ENCODE measurements around the gene LRRC10.
"Not testable (repeated sequence)": the region's sequence is repeated elsewhere in the genome, so short reads cannot be mapped to it uniquely, and the experiment has no call there.

Gene LRRC10

DNA sequence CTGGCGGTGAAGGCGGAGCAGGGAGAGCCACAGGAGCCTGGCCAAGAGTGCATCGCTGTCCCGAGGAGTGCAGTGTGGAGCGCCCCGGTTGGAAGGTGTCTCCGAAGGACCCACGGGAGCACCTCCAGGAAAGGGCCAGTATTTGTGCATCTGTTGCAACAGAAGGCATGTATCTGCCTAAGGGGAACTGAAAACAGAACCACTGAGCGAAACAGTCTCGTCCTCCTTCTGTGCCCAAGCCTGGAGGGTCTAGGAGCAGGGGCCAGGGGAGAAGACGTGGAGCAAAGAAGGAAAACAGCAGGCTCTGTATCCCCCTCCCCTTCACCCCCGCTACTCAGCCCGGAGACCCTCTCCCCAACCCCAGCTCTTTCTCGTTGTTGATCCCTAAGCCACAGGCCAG, 5.3 kb upstream of the LRRC10 start:
- DNase-seq: no peak

DNA sequence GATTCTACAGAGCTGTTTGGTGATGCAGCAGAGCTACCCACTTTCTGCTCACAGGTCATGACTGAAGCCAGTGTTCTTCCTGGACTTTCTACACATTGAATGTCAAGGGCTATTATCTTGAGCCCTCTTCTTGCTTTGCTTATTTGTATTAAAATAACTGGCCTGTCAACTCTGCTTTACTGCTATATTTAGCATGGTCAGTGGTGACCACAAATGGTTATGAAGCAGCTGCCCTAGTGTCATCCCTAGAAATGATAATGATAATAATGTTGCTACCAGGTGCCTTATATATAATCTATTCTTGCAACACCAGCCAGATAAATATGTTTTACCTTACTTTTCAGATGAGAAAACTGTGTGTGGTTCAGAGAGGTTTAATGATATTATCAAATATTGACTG, 2.6 kb upstream of the LRRC10 start:
- DNase-seq: no peak

DNA sequence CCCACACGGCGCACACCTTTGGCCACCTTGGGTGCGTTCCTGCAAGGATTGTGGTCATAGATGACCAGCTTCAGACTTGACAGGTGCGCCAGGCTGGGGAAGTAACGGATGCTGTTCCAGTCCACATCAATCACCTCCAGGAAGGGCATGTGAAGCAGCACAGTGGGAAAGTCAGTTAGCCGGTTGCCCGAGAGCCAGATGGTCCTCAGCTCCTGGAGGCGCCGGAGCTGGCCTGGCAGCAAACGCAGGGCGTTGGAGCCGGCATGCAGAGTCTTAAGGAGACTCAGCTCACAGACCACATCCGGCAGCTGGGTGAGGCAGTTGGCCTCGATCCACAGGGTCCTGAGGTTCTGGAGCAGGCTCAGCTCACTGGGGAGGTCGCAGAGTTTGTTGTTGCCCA, 581 bp downstream of the LRRC10 start:
- no peak for DNase-seq

DNA sequence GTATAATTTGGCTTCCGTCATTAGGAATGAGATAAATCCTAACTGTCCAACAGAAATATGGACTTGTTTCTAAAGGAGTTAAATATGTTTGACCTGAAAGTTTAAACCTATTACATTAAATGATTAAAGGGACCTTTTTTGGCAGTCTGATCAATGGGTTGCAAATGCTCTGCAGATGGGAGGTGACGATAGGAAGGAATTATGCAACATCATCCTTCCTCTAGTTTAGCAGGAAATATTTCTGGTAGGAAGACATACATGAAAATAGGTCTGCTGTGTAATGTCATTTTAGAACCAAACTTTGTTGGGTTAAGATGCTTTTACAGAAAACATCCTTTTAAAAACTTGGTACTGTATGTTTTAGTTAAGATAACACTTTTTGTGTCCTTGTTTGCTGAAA, 2.6 kb downstream of the LRRC10 start:
- DNase-seq: no peak

DNA sequence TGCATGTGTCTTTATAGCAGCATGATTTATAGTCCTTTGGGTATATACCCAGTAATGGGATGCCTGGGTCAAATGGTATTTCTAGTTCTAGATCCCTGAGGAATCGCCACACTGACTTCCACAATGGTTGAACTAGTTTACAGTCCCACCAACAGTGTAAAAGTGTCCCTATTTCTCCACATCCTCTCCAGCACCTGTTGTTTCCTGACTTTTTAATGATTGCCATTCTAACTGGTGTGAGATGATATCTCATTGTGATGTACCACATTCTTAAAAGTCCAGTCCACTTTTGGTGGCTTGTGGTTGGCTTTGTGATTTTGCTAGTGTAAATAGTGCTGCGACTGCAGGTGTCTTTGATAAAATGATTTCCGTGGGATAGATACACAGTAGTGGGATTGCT, 6.4 kb downstream of the LRRC10 start:
- not testable (repeated sequence) for DNase-seq

DNA sequence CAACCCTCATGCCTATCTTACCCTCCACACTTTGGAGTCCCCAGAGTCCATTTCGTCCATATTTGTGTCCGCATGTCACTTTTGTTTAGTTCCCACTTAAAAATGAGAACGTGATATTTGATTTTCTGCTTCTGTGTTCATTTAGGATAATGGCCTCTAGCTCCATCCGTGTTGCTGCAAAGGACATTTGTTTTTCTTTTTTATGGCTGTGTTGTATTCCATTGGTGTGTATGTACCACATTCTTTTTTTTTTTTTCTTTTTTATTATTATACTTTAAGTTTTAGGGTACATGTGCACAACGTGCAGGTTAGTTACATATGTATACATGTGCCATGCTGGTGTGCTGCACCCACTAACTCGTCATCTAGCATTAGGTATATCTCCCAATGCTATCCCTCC, 7.2 kb downstream of the LRRC10 start:
- DNase-seq: not testable (repeated sequence)

DNA sequence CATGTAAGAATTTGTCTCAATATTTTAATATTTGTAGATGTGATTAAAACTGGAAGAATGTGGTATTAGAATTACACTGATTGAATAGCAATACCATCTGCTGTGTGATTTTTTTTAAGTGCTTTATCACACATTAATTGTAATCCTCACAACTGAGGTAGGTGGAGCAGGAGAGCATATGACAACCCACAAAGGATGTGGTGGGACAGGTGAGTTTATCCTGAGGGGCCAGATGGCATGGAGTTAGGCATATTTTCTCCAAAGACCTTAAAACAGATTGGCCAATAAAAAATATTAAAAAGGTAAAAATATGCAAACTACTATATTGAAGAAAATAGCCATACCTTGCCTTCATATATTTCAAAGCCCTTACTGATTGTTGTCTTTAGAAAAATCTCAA, 7.8 kb downstream of the LRRC10 start:
- DNase-seq: no peak

DNA sequence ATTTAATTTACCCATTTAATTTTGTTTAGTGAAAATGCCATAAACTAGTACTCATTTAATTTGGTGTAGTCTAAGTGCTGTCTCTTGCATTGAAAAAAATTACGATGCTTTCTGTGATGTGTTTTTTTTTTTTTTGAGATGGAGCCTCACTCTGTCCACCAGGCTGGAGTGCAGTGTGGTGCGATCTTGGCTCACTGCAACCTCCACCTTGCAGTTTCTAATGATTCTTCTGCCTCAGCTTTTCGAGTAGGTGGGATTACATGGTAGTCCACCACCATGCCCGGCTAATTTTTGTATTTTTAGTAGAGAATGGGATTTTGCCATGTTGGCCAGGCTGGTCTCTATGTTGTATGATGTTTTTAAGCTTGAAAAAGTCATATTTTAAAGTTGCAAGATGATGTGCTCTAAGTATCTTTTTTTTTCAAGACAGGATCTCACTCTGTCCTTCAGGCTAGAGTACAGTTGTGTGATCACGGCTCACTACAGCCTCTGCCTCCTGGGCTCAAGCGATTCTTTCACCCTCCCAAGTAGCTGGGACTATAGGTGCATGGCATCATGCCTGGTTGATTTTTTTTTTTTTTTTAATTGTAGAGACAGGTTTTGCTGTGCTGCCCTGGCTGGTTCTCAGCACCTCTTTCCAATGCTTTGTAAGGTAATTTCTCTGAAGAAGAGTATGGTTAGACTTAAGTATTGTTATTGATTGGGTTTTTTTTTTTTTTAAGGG, 8.6 kb downstream of the LRRC10 start:
- no peak for DNase-seq

DNA sequence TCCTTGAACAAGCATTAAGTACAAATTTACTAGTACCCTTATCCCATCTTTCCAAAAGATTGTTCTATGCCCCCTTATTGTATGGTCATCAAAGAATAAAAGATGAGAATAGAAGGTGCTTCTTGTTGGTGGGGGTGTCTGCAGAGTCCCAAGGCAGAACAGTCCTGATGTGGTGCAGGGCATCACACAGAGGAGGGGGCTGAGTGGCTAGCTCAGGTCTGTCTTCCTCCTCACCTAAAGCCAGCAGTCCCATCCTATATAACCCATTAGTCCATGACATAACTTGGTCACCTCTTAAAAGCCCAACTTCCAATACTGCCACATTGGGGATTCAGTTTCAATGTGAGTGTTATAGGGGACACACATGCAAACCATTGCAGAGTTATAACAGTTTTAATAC, 9.9 kb downstream of the LRRC10 start:
- no peak for DNase-seq

DNA sequence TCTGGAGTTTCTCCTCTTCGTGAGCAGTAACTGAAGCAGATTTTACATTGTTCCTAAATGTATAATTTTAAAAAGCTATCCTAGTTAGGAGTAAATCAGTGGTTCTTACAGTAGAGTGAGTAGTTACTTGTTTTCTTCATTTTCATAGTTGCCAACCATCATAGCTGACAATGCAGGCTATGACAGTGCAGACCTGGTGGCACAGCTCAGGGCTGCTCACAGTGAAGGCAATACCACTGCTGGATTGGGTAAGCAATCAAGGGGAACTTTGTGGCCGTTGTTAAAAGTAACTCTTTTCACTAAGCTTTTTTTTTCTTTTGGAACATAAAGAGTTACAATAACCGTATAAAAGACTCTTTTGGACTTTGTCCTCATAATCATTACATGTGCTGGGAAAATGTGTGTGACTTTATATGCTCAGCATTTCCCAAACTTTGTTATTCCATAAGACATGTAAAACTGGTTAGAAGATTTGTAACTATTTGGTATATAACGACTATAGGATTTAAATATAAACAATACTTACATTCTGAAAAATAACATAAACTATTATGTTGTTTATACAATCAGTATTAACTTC, 12.4 kb downstream of the LRRC10 start:
- no peak for DNase-seq

DNA sequence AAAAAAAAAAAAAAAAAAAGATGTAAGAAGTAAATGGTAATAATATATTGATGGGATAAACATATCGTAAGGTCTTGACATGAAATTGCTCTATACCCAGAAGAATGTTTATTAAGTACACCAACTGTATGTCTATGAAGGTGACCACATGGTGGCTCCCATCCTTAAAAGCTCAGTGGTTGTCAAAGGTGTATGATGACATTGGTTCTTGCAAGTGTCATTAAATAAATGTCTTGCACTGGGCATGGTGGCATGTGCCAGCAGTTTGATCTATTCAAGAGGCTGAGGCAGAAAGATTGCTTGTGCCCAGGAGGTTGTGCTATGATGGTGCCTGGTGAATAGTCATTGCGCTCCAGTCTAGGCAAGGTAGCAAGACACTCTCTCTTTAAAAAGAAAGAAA, 15.0 kb downstream of the LRRC10 start:
- DNase-seq: no peak

DNA sequence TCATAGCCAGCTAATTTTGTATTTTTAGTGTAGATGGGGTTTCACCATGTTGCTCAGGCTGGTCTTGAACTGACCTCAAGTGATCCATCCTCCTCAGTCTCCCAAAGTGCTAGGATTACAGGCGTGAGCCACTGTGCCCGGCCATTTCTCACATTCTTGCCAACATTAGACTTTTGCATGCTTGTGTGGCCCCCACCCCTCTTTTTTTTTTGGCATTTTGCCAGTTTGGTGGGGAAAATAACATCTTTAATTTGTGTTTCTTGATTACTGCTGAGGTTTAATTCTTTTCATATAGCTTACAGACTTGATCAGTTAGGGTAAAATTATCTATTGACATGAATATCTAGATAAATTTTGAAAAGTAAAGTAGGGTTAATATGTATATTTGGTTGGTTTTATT, 21.6 kb downstream of the LRRC10 start:
- no peak for DNase-seq

DNA sequence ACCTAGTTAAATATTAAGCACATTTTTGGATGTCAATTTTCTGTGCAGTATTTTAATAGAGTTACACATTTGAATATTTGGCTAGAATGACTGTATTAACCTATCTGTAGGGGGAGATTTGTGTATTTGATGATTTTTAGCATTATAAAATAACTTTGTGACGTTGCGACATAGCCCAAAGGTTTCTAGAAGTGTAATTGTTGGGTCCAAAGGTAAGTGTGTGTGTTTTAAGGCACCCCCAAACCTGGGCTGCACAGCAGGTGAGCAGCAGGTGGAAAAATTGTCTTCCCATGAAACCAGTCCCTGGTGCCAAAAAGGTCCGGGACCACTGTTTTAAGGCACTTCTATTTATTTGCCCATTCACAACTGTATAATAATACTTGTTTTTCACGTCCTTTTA, 22.2 kb downstream of the LRRC10 start:
- no peak for DNase-seq

DNA sequence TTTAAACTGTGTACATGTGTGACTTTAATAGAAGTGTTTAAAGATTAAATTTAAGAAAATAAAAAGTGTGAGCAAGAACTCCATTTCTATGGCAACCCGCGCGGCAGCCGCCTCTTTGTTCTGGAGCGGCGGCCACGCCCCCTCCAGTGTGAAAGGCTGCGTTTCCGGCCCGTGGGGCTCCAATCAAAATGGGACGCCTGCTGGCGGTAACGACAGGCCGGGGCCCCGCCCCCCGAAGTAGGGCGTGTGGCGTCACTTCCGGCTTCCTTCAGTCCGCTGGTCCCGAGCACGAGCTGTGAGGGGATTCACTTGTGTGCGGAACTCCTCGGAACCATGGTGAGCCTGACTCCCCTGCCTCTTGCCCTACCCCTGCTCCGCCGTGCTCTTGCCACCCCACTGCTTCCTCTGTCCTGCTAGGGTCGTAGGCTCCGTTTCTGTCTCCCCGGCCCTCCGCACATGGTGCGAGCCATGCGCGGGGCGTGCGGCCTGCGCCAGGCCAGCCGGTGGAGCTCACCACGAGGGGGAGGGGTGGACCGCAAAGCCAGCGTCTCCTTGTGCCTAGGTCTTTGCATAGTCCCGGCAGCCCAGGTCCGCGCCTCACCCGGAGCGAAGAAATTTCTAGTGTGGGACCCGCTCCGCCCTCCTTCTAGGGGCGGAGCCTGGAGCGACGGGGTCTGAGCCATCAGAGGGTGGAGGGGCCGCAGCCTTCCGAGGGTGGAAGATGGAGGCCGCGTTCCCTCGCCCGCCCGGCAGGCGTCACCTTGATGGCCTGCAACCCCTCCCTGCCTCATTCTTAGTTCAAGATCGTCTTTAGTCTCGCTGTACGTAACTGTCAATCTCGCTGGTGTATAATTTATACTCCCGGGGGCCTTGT, 25.3 kb downstream of the LRRC10 start, which contains the start of gene CCT2:
Gene CCT2, plus strand, starts transcription at position 271 of the 874 bp plus-strand sequence. Its CDS starts 63 bp downstream, at position 334.
- DNase-seq: peak; percentile 72

DNA sequence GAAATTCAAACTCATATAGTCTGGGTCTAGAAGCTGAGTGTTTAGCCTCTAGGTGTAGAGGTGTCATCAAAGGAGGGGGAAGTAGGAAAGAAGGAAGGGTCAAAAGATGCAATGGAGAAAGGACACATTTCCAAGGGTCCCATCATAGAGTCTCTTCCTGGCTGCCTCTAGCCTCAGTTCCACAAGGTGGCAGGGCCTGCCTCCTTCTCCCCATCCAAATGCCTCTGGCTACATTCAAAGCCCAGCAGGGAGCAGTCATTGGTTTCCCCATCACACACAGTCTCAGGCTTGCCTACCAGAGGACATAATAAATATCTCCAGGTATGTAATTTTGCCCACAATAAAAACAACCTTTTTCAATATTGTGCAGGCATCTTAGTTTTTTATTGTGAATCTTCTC, 27.5 kb downstream of the LRRC10 start:
- DNase-seq: no peak

DNA sequence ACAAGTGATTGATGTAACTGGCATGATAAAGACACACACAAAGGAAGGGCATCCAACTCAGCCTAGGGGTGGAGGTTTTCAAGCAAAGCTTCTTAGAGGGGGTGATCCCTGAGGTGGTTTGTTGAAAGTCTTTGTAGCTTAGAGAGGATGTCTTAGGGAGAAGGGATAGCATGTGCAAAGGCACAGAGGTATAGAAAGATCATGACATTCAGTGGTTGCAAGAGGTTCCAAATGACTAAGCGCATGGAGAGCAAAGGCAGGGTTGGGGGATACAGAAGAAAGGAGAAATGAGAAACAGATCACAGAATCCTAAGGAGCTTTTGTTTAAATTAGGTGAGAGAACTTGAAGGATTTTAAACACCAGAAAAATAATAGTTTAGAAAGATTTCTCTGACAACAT, 30.6 kb downstream of the LRRC10 start:
- no peak for DNase-seq

DNA sequence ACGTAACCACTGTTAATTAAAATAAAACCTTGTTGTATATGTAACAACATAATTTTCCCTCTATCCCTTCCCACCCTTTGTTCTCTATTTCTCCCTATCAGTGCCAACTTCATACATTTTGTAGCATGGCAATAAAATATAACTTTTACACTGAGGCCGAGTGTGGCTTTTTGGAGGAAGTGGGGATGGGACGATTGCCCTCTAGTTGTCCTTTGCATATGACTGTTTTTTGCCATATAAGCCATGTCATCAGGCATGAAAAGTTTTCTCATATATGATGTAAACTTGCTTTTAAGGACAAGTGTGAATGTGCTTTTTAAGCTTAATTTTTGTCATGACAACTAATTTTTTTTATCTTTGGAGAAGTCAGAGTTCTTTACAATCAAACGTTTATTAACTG, 31.7 kb downstream of the LRRC10 start:
- no peak for DNase-seq

DNA sequence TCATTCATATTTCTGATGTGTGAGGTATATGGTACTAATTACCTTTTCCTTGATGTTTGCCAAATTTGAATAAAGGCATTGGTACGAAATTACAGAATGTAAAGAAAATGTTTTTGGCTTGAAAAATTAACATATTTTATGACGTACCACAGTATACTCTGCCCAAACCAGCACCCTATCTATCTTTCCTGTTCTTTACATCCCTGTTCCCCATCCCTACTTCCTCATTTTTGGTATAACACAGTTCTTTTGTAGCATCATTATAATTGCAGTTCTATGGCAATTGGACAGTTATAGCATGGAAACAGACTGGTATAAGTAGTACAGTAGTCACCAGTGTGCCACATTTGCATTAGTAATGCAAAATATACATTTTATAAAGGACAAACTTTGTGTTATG, 32.4 kb downstream of the LRRC10 start:
- DNase-seq: no peak

DNA sequence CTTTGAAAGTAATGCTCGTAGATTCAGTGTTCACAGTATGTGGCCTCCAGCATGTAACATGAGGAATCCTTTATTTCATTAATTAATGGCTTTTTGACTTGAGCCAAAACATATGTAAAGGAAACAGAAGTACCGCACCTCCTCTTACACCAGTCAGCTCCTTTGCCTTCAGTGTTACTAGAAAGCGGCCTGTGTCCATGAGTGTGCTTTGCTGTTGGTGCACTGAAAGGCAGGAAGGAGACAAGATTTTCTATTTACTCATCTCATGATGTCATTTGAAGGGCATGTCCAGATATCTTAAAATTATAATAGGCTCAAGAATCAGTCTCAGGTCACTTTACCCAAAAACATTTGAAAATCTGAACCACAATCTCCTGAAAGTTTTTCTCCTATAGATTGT, 35.4 kb downstream of the LRRC10 start:
- DNase-seq: no peak

DNA sequence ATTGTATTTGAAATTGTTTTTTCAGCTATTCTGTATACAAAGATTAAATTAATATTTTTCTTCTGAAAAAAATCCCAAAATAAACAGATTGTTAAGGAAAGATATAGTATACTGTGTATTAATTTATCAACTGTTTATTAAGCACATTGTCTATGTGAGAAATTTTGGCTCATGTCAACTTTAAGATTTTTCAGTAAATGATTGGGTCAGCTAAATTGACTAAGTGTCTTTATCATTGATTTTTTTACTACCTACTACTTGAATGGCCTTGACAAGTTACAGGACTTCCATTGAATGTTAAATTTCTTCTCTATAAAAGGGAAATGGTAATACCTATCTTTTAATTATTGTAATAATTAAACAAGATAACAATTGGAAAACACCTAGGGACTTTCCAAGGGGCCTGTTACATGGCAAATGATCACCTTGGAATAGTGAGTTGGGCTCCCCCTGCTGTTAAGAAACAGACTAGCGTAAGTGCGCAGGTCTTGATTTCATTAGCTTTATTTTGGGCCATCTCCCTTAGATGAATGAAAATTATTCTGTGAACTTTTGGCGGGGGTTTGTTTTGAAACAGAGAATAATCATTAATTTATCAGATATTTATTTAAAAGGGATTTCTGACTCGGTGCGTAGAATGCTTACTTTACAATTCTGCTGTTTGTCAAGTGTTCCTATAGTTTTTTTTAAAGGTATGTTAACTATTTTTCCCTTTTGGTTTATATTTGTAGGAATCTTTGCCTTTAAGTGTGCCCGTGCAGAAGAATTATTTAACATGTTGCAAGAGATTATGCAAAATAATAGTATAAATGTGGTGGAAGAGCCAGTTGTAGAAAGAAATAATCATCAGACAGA, 39.9 kb downstream of the LRRC10 start:
- peak; percentile 56 for DNase-seq

DNA sequence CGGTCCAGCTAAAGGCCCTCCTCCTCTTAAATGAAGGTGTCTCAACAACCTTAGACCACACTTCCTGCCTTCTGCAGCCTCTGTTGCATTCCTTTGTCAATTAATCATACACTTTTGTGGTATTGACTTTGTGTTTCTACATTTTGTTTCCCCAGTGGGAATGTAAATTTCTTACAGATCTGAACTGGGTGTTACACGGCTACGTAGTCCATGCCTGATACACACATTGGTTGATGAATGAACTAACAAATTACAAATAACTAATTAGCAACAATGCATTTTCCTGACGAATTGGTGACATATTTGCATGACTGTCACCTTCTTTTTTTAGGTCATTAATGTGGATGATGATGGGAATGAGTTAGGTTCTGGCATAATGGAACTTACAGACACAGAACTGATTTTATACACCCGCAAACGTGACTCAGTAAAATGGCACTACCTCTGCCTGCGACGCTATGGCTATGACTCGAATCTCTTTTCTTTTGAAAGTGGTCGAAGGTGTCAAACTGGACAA, 40.6 kb downstream of the LRRC10 start:
- DNase-seq: no peak

DNA sequence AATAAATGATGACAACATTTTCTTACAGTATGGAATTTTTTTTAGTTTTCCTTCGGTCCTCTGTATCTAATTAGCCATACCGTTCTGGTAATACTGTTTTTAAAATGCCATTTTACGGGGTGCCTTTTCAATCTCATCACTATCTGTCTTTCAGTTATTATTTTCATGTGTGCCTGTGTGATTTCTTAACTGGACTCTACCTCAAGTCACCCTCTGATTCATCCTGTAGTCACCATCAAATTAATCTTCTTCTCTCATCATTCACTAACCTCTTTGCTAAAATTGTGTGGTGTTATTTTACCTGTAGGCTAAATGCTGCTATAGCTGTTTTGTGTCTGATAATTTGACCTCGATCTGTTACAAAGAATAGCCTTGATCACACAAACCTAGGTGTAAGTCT, 41.5 kb downstream of the LRRC10 start:
- DNase-seq: no peak

DNA sequence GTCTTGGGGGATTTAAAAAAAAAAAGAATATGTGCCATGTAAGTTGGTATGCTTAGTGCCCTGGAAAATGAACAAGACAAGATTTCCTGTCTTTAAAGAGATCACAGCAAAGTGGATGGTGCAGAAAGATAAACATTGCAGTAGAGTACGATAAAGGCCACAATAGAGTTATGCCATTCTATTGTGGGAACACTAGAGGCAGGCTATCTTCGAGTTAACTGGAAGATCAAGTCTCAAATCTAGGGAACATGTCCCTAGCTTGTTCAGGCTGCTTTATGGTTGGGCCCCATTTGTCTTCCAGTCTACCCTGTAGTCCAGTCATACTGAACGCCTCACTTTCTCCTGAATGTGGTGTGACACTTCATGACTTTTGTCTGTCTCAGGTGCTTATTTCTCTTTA, 44.1 kb downstream of the LRRC10 start:
- no peak for DNase-seq
